ENCODE data around the gene ZSWIM6.

GRCh38 chr5:61318376-61318775 lies 13.7 kb upstream of the ZSWIM6 start:
- TF ChIP-seq CTCF (IDR thresholded peaks at IDR 0.05) (no peak), ZFX (IDR thresholded peaks at IDR 0.05; ENCODE audit: borderline replicate concordance) (no peak)

Data from 22Rv1 (cell line).